ENCODE measurements around the gene OLIG2.

OLIG2 gene

DNA sequence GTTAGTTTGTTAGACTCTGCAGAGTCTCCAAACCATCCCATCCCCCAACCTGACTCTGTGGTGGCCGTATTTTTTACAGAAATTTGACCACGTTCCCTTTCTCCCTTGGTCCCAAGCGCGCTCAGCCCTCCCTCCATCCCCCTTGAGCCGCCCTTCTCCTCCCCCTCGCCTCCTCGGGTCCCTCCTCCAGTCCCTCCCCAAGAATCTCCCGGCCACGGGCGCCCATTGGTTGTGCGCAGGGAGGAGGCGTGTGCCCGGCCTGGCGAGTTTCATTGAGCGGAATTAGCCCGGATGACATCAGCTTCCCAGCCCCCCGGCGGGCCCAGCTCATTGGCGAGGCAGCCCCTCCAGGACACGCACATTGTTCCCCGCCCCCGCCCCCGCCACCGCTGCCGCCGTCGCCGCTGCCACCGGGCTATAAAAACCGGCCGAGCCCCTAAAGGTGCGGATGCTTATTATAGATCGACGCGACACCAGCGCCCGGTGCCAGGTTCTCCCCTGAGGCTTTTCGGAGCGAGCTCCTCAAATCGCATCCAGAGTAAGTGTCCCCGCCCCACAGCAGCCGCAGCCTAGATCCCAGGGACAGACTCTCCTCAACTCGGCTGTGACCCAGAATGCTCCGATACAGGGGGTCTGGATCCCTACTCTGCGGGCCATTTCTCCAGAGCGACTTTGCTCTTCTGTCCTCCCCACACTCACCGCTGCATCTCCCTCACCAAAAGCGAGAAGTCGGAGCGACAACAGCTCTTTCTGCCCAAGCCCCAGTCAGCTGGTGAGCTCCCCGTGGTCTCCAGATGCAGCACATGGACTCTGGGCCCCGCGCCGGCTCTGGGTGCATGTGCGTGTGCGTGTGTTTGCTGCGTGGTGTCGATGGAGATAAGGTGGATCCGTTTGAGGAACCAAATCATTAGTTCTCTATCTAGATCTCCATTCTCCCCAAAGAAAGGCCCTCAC, at the start of gene OLIG2:
Gene OLIG2 (plus strand): TSS at position 447 of the 954 bp plus-strand sequence. CDS start 928 bp downstream, outside the sequence.
- no peak for DNase-seq

DNA sequence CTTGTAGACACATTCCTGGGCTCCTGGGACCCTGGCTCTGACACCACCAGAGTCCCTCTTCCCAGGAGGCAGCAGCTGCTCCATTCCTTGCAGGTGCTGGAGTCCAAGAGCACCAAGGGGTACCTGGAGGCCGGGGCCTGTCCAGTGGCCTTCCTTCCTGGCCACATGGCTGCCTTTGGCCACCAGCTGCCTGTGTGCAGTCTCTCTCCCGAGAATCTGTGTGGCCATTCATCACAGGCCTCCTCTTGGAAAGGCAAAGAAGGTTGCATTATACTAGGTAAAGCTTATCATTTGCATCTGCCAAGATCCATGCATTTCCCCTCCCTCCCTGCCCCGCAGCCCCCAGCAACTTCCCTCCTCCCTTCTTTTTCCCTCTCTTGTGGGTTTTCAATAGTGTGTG, 48.9 kb upstream of the OLIG2 start:
- no peak for DNase-seq

DNA sequence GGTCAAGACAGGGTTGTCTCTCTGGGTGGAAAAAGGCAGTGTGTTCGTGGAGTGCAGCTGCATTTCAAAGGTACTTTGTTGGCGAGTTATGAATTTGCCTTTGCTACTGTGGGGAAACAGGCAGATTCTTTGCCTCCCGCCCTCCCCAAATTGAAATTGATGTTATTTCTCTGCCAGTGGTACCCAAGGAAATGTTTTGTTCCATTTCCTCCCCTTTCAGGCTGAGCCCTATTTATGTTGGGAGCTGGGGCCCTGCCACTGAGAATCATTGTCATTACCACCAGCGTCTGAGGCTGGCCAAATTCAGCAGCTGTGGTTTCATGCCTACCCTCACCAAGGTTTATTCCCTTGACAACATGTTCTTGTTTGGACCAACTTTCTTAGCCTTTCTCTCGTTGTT, 48.5 kb upstream of the OLIG2 start:
- DNase-seq: no peak

DNA sequence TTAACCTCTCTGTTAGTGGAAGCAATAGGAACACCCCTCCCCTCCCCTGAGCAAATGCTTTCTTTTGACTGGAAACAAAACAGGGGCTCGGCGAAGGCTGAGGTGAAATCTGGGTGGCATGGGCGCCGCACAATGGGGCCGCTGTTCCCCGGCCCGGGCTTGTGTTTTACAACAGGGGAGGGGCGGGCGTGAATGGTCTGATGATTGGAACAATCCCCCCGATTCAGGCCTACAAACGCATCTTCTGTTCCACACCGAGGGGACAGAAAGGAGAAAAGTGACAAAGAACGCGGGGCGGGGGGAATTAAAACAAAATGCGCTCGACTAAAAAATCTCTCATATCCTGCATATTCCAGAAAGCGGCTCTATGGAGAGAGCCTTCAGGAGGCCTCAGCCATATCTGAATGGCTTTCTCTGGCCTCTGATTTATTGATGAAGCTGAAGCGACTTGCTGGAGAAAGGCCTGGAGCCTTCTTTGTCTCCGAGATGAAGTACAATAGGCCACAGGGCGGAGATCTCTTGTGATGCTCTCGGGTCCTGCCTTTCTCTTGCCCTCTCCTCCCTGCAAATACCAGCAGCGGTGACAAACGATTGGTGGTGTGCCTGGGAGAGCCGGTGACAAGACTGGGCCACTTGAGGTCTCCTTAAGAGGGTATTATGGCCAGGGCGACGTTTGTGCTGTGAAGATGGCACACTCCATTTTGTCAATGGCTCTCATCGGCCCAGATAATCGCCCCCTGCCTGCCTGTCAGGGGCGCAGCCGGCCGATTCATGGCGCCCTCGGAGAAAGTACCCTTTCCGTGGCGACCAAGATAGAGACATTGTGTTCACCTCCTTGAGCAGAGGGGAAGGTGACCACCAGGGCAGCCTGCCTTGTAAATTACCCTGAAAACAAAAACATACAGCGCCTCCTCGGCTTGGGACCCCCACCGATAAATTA, 47.1 kb upstream of the OLIG2 start:
- no peak for DNase-seq

DNA sequence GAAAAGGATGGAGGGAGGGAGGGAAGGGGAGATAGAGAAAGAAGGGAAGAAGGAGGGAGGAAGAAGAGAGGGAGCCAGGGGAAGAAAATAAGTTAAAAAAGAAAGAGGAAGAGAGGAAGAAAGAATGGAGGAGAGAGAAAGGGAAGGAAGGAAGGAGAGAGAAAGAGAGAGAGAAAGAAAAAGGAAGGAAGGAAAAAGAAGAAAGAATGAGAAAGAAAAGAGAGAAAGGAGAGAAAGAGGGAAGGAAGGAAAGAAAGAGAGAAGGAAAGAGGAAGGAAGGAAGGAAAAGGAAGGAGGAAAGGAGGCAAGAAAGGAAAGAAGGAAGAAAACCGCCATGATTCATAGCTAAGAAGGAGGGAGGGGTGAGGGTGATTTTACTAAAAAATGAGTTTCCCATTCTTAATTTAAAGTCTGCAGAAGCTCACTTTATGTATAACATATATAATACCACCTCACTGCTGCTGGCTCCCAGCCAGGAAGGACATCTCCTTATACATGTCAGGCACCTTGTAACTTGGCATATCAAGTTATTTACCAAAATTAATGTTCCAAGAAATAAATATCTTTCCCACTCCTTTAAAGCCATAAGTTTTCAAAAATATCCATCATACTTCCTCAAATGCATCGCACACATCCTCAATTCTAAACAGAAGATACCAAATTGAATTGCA, 46.0 kb upstream of the OLIG2 start:
- no peak for DNase-seq

DNA sequence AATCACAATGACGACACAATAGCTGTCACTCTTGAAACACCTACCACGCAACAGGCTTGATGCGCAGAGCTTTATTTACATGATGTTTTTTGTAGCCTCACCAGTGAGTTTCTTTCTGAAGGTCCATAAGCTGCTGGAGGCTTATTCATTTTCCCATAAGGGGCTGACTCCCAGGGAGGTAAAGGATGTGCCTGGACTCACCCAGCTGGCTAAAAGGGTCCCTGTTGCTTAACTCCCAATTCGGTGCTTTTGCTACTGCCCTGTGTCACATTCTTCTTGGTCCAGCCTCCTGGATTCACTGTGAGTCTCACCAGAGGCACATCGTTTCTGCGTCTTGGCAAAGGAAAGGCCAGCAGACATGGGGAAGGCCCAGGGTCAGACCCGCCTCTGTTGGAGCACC, 44.6 kb upstream of the OLIG2 start:
- DNase-seq: no peak

DNA sequence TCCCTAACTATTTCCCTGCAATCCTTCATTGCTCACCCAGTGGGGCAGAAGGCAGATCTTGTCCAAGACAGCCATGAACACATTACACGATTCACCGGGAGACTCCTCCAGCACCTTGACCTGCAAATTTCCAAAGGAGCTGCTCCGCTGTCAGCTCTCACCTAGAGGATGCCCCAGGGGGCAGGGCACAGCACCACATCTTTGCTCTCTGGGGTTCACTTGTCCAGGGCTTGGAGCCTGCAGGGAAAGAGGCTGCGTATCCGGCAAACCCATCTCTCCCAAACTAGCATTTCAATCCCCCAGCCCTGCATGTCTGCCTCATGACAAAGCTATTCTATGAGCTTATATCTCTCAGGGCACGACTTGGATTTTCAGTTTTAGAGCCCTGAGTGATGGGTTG, 35.1 kb upstream of the OLIG2 start:
- no peak for DNase-seq

DNA sequence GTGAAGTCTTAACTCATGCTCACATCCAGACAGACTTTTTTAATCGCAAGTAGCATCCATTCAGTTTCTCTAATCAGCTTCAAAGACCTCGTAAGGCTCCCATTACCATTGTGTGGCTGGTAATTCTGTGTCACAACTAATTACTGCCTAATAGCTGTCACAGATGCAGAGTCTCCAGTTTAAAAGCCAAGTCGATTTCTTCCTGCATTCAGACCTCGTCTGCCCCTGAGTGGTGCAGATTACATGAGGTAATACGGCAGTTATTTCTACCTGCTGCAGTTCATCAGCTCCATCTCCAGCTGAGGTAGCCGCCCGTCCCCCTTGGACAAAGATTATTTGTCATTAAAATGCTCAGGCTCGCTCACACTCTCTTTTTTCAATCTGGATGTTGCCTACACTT, 34.4 kb upstream of the OLIG2 start:
- DNase-seq: no peak

DNA sequence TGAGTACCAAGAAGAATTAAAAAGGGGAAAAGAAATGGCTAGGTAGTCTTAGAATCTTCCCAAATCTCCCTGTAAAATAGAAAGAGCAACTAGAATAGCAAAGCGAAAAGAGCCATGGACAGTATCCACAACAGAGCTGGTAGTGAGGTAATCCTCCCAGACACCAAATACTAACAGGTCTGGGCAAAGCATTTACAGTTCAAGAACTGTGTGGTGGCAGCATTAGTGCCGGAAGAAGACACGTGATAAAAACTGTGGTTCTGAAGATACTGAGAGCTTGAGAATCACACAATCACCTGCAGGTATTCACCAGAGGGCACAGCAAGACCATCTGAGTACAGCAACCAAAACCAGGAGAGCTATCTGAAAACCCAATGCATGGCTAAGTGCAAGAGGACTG, 31.8 kb upstream of the OLIG2 start:
- no peak for DNase-seq

DNA sequence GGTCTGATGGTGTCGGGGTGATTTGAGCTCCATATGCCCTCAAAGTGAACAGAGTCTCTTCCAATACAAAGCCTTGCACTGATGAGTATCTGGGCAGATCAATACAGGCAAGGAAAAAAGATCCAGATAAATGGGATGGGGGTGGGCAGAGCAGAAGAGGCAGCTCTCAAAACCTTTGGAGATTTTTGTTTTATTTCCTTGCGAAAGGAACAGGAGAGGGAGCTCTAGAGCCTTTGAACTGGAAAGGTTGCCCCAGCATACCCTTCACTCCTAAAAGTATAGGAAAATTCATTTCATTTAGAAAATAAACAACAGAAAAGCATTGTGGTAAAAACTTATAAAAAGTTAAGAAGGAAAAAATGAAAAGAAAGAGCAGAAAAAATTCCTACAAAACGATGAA, 31.4 kb upstream of the OLIG2 start:
- DNase-seq: no peak

DNA sequence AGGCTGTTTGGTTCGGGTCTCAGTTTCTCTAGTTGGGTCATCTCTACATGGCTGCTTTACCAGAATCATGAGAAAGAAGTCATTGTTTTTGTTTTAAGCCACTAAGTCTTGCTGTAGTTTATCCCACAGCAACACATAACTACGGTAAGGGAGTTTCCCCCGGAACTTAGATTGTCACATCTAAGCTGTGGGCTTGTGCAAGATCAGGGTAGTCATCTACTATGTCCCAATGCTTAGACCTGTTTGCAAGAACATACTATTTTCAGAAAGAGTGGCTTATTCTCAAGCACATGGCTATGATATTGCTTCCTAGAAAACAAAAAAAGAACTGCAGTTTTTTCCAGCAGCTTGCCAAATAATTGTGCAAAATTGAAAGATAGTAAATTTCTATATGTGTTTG, 18.0 kb upstream of the OLIG2 start:
- no peak for DNase-seq

DNA sequence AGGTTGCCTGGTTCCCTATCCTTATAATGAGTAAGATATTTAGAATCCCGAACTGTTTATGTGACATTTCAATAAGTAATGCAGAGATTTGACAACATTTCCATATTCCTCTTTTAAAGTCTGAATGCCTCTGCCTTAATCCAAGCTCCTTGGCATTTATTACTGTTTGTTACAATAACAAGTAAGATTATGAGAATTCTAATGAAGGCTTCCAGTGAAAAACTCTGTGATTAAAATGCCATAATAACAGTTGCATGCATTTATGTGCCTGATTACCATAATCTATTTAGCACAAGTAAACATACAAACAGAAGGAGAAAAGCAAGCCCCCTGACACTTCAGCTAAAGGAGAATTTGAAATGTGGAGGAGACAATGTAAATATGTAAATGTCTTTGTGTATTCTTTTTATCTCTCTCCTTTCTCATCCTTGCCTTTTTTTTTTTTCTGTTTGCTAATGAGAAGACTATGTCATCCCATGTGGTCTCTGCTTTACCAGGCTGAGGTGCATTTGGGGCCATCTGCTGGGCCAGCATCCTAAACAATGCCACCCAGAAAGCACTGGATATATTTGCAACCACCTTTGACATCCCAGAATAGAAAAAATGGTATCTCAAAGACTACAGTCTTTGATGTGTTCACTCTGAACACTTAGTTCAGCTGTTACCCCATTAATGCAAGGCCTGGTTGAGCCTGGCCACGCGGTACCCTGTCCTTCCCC, 17.2 kb upstream of the OLIG2 start:
- DNase-seq: no peak

DNA sequence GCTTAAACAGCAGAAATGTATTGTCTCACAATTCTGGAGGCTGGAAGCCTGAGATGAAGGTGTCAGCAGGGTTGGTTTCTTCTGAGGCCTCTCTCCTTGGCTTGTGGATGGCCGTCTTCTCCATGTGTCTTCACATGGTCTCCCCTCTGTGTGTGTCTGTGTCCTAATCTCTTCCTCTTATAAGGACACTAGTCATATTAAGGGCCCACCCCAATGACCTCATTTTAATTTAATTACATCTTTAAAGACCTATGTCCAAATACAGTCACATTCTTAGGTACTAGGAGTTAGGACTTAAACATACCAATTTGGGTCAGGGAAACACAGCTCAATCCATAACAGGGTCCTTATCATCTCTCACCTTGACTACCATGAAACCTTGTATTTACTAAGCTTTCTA, 14.8 kb upstream of the OLIG2 start:
- no peak for DNase-seq

DNA sequence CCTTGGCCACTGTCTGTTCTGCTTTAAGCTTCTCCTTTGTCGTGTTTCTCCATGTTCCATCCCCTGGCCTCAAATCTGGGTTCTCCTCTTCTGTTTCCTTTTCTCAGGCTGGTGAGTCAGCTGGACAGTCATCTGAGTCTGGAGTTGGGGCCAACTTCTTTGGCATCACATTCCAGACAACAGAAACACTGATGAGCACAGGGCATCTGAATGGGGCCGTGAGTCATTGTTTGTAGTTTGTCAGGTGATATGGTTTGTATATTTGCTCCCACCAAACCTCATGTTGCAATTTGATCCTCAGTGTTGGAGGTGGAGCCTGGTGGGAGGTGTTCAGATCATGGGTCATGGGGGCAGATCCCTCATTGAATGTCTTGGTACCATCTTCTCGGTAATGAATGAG, 14.3 kb upstream of the OLIG2 start:
- DNase-seq: no peak

DNA sequence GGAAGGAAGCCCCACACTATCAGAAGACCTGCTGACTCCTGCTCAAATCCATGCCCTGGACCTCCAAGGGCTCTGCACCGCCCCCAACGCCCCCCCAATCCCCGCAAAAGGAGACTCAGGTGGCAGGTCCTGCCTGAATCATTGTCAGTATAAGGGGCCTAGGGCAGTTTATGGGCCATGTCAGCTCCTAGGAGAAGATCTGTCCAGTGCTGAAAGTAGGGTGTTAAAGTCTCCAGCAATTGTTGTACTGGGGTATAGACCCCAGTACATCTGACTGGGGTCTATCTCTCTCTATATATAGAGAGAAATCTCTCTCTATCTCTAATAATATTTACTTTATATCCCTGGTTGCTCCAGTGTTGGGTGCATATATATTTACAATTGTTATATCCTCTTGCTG, 12.1 kb upstream of the OLIG2 start:
- no peak for DNase-seq

DNA sequence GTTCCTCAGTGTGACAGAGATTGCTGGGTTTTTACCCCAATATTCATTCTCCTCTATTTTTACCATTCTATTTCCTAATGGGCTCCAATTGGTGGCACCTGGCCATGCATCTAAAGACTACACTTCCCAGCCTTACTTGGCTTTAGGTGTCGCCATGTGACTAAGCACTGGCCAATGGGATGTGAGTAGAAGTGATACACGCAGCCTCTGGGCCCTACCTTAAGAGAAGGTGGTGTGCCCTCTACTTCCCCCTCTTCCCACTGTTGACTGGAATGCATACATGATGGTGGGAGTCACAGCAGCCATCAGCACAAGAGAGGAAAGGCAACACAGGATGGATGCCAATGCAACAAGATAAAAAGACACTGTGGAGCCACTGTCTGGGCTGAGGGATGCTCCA, 11.4 kb upstream of the OLIG2 start:
- no peak for DNase-seq

DNA sequence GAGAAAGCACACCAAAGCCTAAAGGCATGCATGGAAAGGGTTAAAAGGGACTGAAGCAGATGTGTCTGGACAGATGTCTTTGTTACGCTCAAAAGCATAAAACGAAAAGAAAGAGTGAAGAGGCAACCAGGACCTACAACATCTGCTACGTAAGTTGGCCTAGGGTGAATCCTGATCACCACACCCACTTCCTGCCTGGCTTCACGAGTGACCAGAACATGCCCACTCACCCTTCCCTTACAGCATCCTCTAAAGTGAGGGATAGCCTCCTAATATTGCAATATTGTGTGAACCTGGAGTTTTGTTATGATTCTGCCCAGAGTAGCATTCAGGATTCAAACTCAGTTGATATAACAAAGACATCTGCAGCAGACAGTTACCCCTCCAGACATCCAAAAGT, 10.6 kb upstream of the OLIG2 start:
- DNase-seq: no peak

DNA sequence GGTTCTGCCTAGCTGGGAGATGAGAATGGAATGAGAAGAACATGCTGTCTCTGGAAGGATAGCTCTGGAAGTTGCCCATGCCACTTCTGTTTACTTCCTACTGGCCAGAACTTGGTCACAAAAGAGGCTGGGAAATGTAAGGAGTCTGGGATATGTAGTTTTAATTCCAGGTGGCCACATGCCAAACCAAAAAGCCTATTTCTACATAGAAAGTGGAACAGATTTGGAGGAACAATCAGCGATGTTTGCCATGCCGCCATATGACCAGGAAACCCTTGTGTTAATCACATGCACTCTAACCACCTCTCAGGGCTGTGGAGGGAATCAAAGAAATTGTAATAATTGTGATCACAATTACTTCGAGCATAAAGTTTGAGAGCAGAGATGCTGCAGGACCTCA, 10.0 kb upstream of the OLIG2 start:
- no peak for DNase-seq

DNA sequence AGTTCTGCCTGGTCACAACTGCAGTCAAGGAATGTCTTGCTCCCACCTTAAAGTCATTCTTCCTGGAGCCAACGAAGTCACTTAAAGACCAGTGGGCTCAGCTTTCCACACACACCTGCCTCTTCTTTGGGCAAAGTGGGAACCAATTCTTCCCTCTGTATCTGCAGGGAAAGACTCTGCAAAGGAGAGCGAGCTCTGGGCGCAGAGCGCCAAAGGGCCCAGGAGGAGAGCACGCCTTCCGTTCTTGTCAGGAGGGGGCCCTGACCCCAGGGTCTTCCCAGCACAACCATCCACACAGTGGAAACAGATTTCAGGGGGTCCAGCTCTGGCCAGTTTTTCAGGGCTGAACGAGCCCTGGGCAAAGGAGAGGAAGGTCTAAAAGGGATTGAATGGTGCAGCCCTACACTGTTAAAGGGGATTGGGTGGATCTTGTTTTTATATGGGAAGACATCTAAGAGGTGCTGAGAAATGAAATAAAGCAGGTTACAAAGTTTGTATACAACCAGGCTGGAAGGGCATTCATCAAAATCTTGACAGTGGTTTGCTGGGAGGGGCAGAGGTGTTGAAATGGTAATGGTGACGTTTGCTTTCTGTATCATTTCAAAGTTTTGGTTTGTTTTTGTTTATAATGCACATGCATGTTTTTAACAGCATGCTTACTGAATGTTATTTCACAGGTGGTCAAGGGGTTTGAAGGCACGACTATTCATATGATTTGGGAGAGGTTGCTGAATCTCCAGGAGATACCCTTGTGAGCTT, 6.8 kb upstream of the OLIG2 start:
- no peak for DNase-seq

DNA sequence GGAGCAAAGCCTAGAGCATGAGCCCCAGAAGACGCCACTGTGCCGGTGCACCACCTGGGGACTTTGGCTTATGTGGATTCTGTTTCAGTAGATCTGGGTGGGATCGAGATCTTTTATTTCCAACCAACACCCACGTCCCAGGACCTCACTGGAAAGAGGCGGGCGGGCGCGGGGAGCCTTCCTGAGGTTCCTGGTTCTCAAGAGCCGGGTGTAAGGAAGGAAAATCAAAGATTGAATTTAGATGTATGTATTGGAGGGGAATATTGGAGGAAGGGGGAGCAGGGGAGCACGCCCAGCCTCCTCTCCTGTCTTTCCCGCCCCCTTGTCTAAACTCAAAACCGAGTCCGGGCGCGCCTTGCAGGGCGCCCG, 6.2 kb upstream of the OLIG2 start:
- no peak for DNase-seq

DNA sequence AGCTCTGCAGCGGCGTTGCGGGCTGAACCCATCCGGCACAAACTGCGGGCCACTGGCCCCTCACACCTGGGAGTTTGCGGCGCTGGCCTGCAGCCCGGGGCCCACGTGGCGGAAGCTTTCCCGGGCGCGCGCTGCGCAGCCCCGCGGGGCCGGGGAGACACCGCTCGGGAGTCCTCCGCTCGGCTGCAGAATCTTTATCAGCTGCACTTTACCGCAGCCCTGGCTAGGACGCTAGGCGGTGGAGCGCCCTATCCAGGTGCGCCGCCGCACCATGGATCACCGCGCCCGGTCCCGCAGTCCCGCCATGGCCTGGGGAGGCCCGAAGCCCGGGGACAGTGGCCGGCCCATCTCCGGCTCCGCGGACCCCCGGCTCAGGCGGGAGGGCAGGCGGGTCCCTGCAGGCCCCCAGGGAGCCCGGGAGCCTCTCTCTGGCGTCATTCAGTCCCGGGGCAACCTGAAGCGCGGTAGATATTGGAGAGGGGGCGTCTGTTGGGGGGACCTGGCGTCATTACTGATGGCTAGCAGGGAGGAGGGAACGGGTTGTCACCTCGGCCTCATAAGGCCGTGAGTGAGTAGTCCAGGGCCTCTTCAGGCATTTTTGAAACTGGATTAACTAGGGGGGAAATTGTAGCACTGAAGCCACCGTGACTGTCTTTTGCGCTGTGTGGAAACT, 5.7 kb upstream of the OLIG2 start:
- no peak for DNase-seq

Data from NCI-H2081 treated with DMSO at 0.1 percent for 48 hours (cell line).